ENCODE data around the gene LMO1. TPM values are rescaled to one million over a fixed set of nuclear protein-coding genes. Genes with fewer than 3 reads are reported as not detected.

LMO1 gene
- total and polyA plus RNA-seq, 2 of the 13 experiments (the other 11 are each of a cell fraction or from before 2014, with no cell fraction given): not detected

DNA sequence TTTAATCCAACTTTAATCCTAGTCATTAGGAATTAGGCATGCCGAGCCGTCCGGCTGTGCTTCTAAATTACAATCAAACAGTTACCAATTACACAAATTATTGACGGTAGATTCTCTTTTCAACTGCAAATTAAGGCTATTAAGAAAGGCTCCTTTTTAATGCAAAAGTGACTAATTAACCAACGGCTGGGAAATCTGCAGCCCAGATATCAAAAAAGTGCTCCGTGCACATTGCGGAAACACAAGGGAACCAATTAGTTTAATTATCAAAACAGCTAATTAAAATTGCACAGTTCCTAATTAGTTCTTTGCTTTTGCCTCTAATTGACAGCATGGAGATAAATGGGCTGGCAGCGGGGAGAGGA, 19.4 kb upstream of the LMO1 start:
- Histone ChIP-seq H3K36me3 (replicated peaks in 1 of 2; ENCODE audit: control insufficient read depth in 1 of 2, insufficient read depth in 2 of 2, low read length in 2 of 2) (no peaks in the 10 kb centered on the region), H3K9me3 (ENCODE audit: low read length) (no peaks in the 10 kb centered on the region), H3K4me1 (ENCODE audit: insufficient read depth, low read length) (no peaks in the 10 kb centered on the region), H3K9ac (ENCODE audit: insufficient read depth, low read depth, low read length) (no peak overlapping the region), H3K4me3 (replicated peaks in 1 of 3; ENCODE audit: insufficient read depth in 1 of 3, low read depth in 2 of 3, low read length in 3 of 3) (no peak overlapping the region), H4K20me1 (ENCODE audit: insufficient read depth, low read length) (no peaks in the 10 kb centered on the region), H3K79me2 (ENCODE audit: insufficient read depth, low read length) (no peaks in the 10 kb centered on the region), H3K27me3 (ENCODE audit: control insufficient read depth in 1 of 2, insufficient read depth in 2 of 2, low read length in 2 of 2) (peaks cover 6 to 16% of the 10 kb centered on the region in 2 experiments; a peak in 3 of 5 replicates), H3K4me2 (ENCODE audit: low read depth, low read length) (no peak overlapping the region), H2AFZ (ENCODE audit: low read length) (no peak overlapping the region), H3K27ac (ENCODE audit: extremely low read length, insufficient read depth, low read length) (no peak overlapping the region)
- FAIRE-seq (no peak), ATAC-seq (no peak), DNase-seq (ENCODE audit: low spot score) (no peak)
- WGBS (ENCODE audit: low lambda C conversion rate): 35% methylated on average over 8 of the region's 8 CpGs
- ChIA-PET CTCF (ENCODE audit: low intra/inter-chr PET ratio, low total read pairs) (no interaction called here), POLR2A (no interaction called here)
- BruUV-seq (replicated peaks): no TSS peak
- intact Hi-C loops (cut with micrococcal nuclease; ENCODE audit: unreplicated experiment): no loop called here
- in situ Hi-C loops (cut with HindIII; ENCODE audit: extremely low pct_ligation_motif_present, low pct_unique_long_range_greater_than_20kb): no loop called here
- TF ChIP-seq, protein P1, sequence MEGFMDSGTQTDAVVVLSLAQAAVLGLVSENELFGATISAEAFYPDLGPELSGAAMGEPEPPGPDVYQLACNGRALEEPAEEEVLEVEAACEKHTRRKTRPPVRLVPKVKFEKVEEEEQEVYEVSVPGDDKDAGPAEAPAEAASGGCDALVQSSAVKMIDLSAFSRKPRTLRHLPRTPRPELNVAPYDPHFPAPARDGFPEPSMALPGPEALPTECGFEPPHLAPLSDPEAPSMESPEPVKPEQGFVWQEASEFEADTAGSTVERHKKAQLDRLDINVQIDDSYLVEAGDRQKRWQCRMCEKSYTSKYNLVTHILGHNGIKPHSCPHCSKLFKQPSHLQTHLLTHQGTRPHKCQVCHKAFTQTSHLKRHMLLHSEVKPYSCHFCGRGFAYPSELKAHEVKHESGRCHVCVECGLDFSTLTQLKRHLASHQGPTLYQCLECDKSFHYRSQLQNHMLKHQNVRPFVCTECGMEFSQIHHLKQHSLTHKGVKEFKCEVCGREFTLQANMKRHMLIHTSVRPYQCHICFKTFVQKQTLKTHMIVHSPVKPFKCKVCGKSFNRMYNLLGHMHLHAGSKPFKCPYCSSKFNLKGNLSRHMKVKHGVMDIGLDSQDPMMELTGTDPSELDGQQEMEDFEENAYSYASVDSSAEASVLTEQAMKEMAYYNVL (CRISPR knock-in tag; IDR thresholded peaks at IDR 0.05; ENCODE audit: borderline replicate concordance): no peak
- TF ChIP-seq, protein P2, sequence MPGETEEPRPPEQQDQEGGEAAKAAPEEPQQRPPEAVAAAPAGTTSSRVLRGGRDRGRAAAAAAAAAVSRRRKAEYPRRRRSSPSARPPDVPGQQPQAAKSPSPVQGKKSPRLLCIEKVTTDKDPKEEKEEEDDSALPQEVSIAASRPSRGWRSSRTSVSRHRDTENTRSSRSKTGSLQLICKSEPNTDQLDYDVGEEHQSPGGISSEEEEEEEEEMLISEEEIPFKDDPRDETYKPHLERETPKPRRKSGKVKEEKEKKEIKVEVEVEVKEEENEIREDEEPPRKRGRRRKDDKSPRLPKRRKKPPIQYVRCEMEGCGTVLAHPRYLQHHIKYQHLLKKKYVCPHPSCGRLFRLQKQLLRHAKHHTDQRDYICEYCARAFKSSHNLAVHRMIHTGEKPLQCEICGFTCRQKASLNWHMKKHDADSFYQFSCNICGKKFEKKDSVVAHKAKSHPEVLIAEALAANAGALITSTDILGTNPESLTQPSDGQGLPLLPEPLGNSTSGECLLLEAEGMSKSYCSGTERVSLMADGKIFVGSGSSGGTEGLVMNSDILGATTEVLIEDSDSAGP (CRISPR knock-in tag; IDR thresholded peaks at IDR 0.05; ENCODE audit: borderline replicate concordance): no peak
- TF ChIP-seq RORA (CRISPR knock-in tag; IDR thresholded peaks at IDR 0.05): no peak
- no peak for TF ChIP-seq PBX2 (CRISPR knock-in tag; IDR thresholded peaks at IDR 0.05)
- no peak for TF ChIP-seq SETDB1 (CRISPR knock-in tag; IDR thresholded peaks at IDR 0.05; ENCODE audit: borderline replicate concordance)
- TF ChIP-seq ZNF709 (CRISPR knock-in tag; IDR thresholded peaks at IDR 0.05): no peak
- TF ChIP-seq E2F1 (CRISPR knock-in tag; IDR thresholded peaks at IDR 0.05): no peak
- TF ChIP-seq ONECUT2 (CRISPR knock-in tag; IDR thresholded peaks at IDR 0.05): no peak
- no peak for TF ChIP-seq ZNF407 (CRISPR knock-in tag; IDR thresholded peaks at IDR 0.05; ENCODE audit: not compliant biosample characterization)
- no peak for TF ChIP-seq RBM22 (optimal IDR thresholded peaks at IDR 0.05; ENCODE audit: low read length)

All from HepG2 (cell line).